SW480 (cell line): ENCODE measurements around the gene PORCN.
"Not testable (repeated sequence)": the region's sequence is repeated elsewhere in the genome, so short reads cannot be mapped to it uniquely, and the experiment has no call there.

Experiments used
- DNase-seq: peaks from one replicate; pipeline ENCODE4 v3.0.0-alpha.2; 2016; ENCODE audit warnings: low spot score

PORCN gene

DNA sequence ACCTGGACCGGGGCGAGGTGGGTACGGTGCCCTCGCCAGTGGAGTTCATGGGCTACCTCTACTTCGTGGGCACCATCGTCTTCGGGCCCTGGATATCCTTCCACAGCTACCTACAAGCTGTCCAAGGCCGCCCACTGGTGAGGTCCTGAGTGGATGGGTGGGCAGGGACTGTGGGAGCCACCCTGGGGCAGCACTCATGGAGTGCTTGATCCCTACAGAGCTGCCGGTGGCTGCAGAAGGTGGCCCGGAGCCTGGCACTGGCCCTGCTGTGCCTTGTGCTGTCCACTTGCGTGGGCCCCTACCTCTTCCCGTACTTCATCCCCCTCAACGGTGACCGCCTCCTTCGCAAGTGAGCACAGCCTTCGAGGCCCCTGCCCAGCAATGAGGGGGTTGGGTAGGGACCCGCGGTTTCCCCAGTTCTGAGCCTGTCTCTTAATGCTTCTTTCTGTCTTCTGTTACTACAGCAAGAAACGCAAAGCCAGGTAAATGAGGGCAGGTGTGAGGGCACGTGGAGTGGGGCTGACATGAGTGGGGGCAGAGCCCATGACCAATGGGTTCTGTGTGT is 3.7 kb downstream of the PORCN start:
- DNase-seq = no peak

DNA sequence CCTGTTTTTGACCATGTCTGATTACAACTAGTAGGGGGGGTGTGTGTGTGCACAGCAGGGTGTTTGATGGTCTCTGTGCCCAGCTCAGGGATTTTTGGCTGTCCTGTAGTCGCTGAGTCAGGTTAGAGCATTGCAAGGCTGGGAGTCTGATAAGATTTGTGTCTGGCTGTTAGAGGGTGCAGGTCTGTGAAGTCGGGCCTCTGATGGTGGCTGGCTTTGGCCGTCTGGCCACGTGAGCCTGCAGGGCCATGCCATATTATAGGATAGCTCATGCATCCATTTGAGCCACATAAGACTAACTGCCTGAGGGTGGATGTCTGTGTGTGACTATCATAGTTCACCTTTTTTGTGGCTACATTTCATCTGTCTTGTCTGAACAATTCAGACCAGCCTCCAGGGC is 4.9 kb downstream of the PORCN start:
- DNase-seq = no peak

DNA sequence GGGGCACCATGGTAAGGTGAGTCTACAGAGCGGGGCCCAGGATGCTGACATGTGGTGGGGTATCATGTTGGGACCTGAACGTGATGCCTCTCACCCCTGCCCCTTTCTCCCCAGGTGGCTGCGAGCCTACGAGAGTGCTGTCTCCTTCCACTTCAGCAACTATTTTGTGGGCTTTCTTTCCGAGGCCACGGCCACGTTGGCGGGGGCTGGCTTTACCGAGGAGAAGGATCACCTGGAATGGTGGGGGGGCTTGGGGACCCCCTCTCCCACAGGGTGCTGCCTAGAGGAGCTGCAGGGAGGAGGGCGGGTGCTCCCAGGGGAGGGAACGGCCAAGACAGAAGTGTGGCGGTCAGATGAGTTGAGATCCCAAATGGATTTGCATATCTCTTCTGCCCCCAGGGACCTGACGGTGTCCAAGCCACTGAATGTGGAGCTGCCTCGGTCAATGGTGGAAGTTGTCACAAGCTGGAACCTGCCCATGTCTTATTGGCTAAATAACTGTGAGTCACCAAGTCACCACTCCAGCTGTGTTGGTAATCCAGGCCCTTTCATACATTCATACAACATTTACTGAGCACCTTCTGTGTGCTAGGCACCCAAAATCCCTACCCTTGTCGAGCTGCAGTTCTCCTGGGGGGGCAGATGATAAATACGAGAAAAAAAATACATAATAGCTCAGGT is 5.5 kb downstream of the PORCN start:
- DNase-seq = no peak

DNA sequence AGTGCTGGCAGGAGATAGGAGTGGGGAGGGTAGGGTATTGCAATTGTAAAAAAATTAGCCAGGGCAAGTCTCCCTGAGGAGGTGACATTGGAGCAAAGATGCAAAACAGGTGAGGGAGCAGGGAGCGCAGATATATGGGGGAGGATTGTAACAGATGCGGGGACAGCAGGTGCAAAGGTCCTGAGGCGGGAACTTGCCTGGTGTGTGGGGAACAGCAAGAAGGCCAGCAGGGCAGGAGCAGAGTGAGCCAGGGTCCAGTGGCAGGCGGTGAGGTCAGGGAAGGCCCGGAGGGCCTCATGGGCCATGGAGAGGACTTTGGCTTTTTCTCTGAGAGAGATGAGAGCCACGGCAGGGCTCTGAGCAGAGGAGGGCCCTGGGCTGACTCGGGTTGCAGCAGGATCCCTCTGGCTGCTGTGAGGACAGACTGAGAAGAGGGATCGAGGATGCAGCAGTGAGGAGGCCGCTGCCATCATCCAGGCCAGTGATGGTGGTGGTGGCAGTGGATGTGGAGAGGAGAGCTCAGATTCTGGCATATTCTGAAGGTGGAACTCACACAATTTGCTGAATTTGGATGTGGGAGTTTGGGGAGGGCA is 6.2 kb downstream of the PORCN start:
- DNase-seq = no peak

DNA sequence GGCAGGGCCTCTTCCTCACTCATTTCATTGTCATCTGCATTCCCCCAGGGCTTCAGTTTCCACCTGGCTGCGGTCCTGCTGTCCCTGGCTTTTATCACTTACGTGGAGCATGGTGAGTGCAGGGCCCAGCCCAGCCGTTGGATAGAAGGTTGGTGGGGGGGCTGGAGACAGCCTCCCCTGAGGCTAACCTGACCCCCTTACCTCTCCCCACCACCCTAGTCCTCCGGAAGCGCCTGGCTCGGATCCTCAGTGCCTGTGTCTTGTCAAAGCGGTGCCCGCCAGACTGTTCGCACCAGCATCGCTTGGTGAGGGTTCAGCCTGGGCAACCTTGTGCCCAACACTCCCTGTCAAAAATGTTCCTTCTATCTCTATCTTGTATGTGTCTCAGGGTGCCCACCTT is 7.0 kb downstream of the PORCN start:
- DNase-seq = no peak

DNA sequence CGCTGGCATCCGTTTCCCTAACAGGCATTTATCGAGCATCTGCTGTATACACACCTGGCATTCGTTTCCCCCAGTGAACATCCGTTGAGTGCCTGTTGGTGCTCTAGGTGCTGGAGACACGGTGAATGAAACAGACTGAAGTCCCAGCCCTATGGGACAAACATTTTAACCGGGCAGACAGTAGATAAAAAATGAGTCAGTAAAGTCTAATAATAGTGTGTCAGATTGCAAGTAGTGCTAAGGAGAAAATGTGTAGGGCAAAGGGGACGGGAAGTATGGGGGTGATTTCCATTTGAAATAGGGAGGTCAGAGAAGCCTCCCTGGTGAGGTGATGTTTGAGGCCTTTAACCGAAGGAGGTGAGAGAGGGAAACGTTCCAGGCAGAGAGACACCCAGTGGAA is 7.5 kb downstream of the PORCN start:
- no peak for DNase-seq

DNA sequence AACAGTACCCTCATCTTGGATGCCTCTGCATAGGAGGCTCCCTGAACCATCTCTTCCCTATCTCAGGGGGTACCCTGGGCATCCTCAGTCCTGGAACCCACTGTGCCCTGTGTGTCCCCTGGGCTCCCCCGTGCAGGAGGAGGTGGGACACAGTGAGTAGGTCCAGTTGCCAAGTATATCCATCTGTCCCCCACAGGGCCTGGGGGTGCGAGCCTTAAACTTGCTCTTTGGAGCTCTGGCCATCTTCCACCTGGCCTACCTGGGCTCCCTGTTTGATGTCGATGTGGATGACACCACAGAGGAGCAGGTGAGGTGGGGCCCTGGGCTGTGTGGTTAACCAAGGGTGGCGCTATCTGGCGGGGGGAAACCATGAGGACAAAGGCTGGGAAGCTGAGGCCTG is 8.2 kb downstream of the PORCN start:
- DNase-seq = no peak

DNA sequence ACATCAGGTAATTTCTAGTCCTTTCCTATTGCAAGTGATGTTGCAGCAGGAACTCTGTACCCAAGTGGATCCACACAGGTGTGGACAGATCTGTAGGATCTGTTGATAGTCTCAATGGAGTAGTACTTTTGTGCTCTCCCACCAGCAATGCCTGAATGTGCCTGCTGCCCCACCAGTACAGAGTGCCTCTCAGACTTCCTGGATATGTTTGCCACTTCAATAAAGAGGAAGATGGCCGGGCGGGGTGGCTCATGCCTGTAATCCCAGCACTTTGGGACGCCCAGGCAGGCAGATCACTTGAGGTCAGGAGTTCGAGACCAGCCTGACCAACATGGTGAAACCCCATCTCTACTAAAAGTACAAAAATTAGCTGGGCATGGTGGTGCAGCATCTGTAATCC is 10.7 kb downstream of the PORCN start:
- DNase-seq = not testable (repeated sequence)

DNA sequence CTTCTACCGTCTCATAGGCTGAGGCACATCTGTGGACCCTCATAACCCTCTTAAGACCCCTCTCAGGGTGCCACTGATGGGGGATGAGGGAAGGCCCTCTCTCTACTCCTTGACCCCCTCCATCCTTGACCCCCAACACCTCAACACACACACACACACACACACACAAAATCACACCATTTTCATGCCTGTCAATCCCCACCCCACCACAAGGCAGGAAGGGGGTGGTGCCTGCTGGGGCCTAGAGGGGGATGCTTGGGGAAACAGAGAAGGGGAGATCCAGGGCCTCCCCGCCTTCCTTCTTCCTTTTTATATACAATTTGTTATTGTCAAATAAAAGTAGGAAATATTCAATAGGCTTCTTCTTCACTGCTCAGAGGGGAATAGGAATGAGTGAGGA is 11.7 kb downstream of the PORCN start:
- DNase-seq = no peak

DNA sequence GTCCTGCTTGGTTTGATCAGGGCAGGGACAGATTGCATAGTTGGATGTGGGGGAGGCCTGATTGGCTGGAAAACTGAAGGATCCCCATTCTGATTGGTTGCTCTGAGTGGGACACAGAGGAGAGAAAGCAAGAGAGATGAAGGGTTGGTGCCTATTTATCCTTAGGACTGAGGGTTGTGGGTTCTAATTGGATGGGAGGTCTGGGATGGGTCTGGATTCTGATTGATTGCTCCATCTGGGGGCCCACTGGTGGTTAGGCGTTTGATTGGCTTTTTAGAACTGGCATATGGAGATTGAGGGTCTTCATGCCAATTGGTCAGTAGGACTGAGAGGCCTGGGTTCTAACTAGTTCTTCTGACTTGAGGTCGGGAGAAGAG is 12.2 kb downstream of the PORCN start:
- DNase-seq = no peak

DNA sequence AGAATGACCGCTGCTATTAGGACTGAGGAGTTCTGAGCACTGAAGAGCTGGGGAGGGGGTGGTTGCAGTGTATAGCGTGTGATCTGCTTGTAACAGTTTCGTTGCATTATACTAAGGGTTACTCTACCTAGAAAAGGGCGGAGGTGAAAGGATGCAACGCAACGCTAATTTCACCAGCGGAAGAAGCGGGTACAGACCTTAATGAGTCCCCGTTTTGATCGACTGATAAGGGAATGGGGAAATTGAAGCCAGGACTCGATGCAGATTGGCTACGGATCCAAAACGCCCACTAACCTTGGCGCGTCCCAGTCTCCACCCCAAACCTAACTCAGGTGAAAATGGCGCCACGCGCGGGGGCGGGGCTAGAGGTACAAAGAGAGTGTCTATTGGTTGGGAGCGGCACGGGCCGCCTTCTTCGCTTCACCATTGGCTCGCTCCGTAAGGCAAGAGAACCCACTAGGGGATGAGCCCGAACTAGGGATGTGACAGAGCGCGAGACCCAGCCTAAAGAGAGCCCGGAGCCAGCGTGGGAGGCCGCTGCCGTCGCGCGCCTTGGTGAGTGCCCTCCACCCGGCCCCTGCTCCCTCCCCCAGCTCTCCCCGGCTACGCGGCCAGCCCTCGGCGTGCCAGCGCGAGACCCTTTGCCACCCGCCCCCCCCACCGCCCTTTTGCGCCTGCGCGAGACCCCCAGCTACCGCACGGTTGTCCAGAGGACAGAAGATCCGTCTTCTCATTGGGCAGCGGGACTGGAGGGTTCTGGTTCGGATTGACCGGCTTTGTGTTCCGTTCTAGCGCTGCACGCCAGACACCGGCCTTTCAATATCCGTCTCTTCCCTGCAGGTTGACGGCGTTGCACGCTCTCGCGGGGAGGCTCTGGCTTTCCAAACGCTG is 12.8 kb downstream of the PORCN start, which contains the start of gene EBP:
Gene EBP (plus strand): TSS at position 456 of the 891 bp plus-strand sequence. CDS start 1,964 bp downstream, outside the sequence.
- DNase-seq = peak; percentile 94

DNA sequence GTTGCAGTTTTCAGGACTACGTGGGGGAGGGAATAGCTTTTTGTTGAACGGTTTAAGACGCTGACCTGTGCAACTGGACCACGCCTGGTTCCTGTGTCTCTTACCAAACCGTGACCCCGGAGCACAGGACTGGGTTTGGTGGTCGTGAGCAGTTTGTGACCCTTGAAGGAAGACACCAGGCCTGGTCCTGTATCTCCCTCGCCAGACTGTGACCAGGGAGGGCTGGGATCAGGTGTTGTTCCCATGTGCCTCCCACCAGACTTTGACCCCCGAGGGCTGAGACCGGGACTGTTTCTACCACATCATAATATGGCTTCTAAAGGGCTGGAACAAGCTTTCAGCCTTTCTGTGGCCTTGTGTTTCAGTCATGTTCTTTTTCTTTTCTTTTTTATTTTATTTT is 13.5 kb downstream of the PORCN start:
- DNase-seq = no peak

DNA sequence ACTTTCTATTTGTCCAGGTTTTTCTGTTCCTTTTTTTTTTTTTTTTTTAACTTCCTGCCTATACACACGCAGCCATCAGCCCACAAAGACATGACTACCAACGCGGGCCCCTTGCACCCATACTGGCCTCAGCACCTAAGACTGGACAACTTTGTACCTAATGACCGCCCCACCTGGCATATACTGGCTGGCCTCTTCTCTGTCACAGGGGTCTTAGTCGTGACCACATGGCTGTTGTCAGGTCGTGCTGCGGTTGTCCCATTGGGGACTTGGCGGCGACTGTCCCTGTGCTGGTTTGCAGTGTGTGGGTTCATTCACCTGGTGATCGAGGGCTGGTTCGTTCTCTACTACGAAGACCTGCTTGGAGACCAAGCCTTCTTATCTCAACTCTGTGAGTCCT is 14.9 kb downstream of the PORCN start:
- DNase-seq = no peak

DNA sequence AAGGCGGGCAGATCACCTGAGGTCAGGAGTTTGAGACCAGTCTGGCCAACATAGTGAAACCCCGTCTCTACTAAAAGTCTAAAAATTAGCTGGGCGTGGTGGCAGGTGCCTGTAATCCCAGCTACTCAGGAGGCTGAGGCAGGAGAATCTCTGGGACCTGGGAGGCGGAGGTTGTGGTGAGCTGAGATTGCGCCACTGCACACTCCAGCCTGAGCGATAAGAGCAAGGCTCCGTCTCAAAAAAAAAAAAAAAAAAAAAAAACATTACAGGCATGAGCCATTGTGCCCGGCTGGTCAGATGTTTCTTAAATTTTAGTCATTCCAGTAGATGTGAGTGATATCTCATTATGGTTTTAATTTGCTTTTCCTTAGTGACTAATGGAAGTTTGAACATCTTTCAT is 17.1 kb downstream of the PORCN start:
- DNase-seq = not testable (repeated sequence)

DNA sequence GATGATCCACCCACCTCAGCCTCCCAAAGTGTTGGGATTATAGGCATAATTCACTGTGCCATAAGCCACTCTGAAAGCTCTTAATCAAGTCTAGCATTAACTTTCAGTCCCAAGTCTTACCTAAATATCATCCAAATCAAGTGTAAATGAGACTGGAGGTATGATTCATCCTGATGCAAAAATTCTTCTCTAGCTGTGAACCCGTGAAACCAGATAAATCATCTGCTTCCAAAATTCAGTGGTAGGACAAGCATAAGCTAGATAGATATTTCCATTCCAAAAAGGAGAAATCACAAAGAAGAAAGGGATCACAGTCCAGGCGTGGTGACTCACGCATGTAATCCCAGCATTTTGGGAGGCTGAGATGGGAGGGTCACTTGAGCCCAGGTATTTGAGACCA is 21.9 kb downstream of the PORCN start:
- DNase-seq = no peak

DNA sequence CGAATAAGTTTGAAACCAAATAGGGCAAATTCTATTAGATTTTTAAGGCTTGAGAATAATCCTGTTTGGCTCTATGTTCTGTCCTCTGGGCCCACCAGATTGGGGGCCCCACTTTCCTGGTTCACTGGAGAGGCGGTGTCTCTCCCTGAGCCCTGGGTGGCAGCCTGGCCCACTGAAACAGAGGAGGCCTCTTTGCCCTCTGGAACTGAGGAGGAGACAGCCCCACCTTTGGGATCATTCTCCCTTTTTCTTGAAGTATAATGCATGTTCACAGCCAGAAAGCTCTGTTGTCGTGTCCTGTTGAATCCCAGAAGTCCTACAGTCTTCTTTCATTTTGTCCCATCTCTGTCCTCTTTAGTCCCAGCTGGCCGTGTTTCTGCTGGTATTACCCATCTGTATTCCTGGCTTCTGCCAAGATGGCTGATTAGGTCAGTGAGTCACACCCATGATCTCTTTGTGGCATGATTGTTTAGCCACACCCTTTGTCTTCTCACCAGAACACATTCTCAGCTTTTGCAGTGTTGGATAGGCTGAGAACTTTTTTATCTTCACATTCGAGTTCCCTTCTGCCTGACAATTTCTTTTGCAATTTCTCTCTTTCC is 22.7 kb downstream of the PORCN start:
- DNase-seq = peak; percentile 82

DNA sequence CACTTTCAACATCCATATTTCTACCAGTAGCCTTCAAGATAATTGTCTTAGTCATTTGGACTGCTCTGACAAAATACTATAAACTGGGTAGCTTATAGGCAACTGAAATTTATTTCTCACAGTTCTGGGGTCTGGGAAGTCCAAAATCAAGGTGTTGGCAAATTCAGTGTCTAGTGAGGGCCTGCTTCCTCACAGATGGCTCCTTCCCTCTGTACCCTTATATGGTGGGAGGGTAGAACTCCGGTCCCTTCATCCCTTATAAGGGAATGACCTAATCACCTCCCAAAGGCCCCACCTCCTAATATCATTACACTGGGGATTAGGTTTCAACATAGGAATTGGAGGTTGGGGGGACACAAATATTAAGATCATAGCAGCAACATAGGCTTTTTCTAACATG is 23.4 kb downstream of the PORCN start:
- no peak for DNase-seq

DNA sequence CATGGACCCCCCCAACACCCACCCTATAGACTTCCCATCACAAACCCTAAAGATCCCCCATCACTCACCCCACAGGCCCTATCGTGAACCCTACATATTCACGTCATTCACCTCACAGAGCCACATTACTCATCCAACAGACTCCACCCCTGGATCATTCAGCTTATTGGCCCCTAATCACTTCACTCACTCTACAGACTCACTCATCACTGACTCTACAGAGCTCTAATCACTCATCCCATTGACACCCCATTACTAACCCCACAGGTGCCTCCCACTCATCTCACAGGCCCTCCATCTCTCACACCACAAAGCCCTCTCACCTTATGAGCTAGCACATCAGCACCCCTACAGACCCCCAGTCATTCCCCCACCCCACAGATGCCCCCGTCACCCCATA is 24.4 kb downstream of the PORCN start:
- DNase-seq = no peak

DNA sequence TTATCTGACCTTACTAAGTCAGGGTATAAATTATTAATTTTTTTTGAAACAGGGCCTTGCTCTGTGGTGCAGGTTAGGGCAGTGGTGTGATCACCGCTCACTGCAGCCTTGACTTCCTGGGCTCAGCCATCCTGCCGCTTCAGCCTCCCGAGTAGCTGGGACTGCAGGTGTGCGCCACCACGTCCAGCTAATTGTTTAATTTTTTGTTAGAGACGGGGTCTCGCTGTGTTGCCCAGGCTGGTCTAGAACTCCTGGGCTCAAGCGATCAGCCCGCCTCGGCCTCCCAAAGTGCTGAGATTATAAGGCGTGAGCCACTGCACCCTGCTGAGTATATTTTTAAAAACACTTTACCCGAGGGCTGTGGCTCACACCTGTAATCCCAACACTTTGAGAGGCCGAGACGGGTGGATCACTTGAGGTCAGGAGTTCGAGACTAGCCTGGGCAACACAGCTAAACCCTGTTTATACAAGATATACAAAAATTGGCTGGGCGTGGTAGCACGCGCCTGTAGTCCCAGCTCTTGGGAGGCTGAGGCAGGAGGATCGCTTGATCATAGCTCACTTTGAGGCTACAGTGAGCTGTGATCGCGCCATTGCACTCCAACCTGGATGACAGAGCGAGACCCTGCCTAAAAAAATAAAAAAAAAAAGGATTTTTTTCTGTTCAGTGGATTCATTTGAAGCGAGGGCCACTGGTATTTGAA is 30.0 kb downstream of the PORCN start:
- no peak for DNase-seq

DNA sequence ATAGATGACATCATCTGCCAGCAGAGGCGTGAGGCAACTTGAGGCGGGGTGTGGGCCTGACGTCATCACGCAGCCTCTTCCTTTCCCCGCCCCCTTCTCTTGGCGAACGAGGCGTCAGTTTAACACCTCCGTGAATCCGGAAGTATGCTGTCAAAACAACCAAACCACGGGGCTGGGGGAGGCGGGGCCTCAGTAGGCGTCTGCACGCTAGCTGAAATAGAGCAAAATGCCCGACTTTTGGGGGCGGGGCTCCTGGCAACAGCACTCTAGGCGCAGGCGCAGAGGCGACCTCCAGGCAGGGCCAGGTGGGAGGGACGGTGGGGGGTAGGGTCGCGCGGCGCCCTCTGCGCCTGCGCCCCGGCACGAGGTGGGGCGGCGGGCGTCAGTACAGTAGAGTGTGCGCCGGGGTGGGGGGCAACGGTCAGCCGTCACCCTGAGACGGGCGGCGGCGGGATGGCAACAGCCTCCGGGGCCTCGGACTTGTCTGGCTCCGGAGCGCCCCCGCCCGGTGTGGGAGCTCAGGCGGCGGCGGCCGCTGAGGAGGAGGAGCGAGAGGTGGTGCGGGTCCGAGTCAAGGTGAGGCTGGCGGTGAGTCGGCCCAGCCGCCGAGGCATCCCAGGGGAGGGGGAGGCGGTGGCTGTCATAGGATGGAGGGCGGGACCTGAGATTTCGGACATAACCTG is 30.7 kb downstream of the PORCN start, which contains the start of gene TBC1D25:
Gene TBC1D25 (plus strand): TSS at position 370 of the 683 bp plus-strand sequence. CDS start 84 bp downstream, at position 454.
- peak; percentile 98 for DNase-seq

DNA sequence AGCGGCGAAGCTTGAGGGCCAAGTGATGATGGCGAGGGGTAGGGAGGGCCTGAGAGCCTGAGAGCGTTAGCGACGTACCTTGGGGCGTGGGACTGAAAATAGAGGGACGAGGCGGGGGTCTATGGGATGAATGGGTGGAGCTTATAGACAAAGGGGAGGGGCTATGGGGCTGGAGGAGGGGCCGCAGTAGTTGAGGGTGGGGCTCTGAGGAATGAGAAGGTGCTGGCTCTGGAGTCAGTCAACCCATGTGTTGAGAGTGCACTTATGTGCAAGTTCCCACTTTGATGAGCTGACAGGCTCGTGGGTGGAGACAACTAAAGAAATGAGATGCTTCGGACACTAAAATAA is 31.2 kb downstream of the PORCN start:
- DNase-seq = no peak
